Activated CD8-positive, alpha-beta memory T cell treated with anti-CD3 and anti-CD28 coated beads for 36 hours (primary cell): ENCODE results near the gene NXN. TPM values are rescaled to one million over a fixed set of nuclear protein-coding genes. Genes with fewer than 3 reads are reported as not detected.
"Not testable (repeated sequence)": the region's sequence is repeated elsewhere in the genome, so short reads cannot be mapped to it uniquely, and the experiment has no call there.

ENCODE experiments used
- CTCF ChIA-PET: fragments of 350-600 bp; sonication (Branson Sonifier 250); formaldehyde crosslinking; loops from one replicate; lab custom pipeline; 2021; ENCODE audit warnings: antibody characterized with exemption; lab: Charles Lee
- POLR2A ChIA-PET: fragments of 350-600 bp; sonication (Branson Sonifier 250); formaldehyde crosslinking; loops from one replicate; lab custom pipeline; 2021; ENCODE audit warnings: antibody characterized with exemption; lab: Charles Lee
- total RNA-seq, 2 experiments: library from RNA; stranded (reverse); gene quantifications; one replicate each; pipeline ENCODE4 v1.2.3, GENCODE V29; 2021

NXN gene
- total RNA-seq, 2 experiments from 2014 or later: 0.13 to 0.25 TPM

DNA sequence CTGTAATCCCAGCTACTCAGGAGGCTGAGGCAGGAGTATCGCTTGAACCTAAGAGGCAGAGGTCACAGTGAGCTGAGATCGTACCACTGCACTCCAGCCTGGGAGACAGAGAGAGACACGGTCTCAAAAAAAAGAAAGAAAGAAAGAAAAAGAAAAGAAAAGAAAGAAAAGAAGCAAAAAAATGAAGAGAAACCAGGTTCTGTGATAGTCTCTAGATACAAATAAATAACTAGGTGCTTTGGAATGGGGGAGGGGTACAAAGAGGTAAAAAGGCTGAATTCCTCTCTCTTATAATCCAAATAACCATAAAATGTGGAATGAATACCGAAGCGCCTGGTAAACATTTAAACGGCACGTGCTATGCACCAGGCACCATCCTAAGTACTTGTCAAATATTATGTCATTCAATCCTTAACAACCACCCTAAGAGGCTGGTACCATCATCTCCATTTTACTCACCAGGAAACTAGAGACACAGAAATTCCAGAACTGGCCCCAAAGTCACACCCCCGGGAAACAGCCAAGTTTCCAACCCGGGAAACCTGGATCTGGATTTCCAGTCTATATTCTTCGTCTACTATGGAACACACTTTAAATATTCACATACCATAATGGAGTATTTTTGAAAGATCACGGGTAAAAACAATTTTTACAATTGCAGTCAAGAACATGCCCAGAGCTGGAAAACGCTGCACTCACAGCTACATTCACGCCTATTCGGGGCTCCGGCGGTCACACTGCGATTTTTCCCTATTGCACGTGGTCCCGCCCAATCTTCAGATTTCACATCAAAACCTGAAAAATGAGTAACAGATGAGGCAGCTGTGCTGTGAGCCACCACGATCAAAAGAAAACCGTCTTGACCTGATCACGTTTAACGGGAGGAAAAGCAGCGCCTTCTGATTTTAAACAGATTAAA lies 10.5 kb downstream of the NXN start:
- ChIA-PET CTCF (no interaction called here), POLR2A (no interaction called here)

GRCh38 chr17:967122-967521 lies 12.5 kb downstream of the NXN start:
- POLR2A ChIA-PET: no interaction called here
- CTCF ChIA-PET: no interaction called here

DNA sequence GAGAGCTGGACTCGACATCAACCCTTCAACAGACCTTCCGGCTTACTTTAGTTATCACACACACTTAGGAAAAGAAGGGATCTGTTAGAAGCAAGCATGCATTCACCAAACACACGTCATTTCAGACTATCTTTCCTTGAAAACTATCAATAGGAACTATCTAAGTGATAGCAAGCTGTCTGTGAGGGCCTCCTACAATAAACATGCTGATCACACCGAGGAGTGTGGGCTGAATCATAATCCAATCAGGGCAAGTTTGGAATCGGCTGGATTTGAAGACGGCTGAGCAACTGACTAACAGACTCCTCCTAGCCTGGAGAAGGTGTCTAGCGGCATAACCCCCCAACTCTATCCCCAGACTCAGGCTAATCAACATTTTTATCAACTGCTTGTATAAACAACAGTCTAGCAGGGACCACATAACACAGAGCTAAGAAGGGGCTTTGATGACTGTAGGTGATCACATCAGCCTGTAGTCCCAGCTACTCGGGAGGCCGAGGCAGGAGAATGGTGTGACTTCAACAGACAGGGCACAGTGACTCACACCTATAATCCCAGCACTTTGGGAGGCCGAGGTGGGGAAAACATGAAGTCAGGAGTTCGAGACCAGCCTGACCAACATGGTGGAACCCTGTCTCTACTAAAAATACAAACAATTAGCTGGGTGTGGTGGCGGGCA lies 14.1 kb downstream of the NXN start:
- ChIA-PET POLR2A (no interaction called here), CTCF (no interaction called here)

DNA sequence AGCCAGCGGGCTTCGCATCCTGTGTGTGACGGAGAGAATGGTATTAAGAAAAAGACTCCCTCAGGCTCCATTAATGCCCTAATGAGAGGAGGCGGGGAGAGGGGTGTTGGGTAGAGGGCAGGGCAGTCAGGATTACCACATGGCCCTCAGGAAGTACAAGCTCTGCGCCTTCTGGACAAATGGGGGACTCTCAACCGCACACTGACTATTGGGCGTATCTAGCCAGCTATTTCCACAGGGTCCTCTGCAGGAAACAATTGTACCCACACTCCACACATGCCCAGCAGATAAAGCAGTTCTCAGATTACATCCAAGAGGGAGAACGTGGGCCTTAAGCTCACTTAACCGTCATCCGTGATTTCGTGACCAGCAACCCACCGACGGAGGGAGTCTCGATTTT lies 14.7 kb downstream of the NXN start:
- CTCF ChIA-PET: no interaction called here
- POLR2A ChIA-PET: no interaction called here

- POLR2A ChIA-PET: no interaction called here
- CTCF ChIA-PET: no interaction called here
Measured at GRCh38 chr17:962670-963069, 16.9 kb downstream of the NXN start.

- POLR2A ChIA-PET: no interaction called here
- CTCF ChIA-PET: no interaction called here
Measured at GRCh38 chr17:962166-962565, 17.4 kb downstream of the NXN start.

DNA sequence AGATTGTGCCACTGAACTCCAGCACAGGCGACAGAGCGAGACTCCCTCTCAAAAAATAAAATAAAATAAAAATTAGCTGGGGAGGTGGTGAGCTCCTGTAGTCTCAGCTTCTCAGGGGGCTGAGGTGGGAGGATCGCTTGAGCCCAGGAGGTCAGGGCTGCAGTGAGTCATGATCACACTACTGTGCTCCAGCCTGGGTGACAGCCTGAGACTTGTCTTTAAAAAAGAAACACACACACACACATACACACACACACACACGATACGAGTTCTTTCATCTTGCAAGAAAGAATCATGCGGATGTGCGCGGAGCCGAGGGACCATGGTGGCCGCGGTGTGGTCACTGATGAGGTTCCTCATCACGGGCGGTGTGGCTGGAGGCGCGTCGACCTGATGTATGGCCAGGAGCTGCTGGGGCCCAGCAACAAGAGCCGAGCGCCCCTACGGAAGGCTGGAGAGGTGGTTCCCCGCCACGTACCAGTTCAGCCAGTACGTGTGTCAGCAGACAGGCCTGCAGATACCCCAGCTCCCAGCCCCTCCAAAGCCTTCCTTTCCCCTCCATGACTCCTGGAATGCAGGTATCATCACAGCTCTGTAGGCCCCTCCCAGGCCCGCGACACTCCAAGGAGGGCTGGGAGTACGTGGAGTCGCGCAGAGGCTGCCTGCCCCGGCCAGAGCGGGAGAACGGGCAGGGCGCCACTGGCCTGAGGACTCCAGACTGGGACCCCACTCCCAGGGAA lies 20.7 kb downstream of the NXN start:
- CTCF ChIA-PET: no interaction called here

DNA sequence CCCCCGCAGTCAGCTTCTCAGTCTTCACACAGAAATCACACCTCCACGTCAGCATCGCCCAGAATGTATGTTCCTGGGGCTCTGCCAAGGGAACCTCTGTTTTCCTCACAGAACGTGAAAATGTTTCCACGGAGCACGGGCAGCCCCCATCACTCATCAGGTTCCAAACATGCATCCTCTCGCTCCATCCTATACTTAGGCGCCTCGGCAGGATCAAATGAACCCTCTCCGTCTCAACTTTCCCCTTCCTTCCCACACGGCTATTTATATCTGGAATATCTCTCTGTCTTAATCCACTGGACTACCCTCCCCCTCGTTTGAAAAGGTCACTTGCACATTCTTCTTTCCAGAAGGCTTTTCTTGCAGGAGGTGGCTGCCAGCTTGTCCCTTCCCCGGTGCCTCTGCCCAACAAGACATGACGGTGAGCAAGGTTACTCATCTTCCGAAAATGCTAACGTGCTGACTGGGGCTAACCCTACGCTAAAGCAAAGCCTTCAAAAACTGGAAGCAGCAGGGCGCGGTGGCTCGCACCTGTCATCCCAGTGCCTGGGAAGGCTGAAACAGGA lies 21.6 kb downstream of the NXN start:
- ChIA-PET CTCF (interaction anchor here (0.8 kb wide), 1 partner anchor 75 kb away, joined by 4 read pairs; no protein-coding TSS in a partner anchor), POLR2A (no interaction called here)

More for the DNA sequence above, 20.7 kb downstream of the NXN start:
- POLR2A ChIA-PET: no interaction called here

DNA sequence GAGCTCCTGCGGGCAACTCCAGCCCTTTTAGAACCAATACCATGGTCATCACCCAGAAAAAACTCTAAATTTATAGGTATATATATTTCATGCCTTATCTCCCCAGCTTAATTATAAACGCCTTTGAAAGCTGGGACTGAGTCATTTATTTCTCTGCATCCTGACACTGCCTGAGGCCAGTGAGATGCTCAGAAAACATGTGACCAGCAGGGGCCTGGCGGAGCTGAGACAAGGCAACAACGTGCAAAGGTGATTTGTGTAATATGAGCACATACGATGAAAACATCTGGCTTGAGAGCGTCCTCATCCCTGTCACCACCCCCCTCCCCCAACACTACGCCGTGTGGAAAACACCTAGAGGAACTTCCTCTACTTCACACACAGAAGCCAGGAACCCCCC lies 22.7 kb downstream of the NXN start:
- ChIA-PET CTCF (no interaction called here), POLR2A (no interaction called here)

GRCh38 chr17:954431-955164 lies 25.0 kb downstream of the NXN start:
- CTCF ChIA-PET: no interaction called here

GRCh38 chr17:953767-954166 lies 25.8 kb downstream of the NXN start:
- CTCF ChIA-PET: no interaction called here
- POLR2A ChIA-PET: no interaction called here

More at GRCh38 chr17:954431-955164, 25.0 kb downstream of the NXN start:
- POLR2A ChIA-PET: no interaction called here

DNA sequence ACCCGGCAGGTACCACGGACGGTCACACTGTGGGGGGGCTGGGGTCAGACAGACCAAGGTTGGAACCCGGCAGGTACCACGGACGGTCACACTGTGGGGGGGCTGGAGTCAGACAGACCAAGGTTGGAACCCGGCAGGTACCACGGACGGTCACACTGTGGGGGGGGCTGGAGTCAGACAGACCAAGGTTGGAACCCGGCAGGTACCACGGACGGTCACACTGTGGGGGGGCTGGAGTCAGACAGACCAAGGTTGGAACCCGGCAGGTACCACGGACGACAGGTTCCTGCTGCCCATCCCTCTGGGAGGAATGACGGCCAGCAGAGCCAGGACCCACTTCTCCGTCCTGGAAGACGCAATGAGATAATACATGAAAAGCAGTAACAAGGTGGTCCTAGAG lies 27.0 kb downstream of the NXN start:
- CTCF ChIA-PET, POLR2A ChIA-PET: not testable (repeated sequence)

DNA sequence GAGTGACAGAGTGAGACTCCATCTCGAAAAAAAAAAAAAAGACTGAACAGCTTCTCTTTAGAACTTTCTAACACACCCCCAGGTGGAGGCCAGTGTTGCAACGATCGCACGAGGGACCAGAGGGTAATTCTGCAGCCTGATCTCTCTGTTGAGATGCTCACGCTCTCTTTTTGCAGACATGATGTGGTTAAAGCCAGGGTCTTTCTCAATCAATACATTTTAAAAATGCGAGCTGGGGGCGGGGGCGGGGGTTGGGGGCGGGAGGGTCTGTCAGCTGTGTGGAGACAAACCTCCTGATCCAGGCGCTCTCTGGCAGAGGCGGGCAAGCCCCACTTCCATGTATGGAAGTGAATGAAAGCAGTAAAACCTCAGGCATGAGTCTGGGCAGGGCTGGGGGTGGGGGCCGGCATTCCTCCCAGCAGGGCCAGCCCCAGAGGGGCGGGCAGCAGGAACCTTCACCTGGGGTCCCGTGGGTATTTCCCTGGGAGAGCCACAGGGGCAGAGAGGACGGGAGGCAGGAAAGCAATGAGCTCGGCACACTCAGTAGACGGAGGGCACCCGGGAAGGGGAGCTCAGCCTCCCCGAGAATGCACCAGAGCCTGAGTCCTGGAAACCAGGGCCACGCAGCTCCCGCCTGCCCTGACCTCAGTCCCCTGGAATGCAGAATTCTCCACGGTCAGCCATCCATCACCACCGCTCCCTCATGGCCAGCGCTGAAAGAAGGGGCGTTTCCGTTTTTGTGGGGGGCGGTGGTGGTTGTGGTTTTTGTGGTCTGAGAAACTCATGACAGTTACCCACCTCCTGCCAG lies 28.0 kb downstream of the NXN start:
- ChIA-PET CTCF (no interaction called here), POLR2A (no interaction called here)

DNA sequence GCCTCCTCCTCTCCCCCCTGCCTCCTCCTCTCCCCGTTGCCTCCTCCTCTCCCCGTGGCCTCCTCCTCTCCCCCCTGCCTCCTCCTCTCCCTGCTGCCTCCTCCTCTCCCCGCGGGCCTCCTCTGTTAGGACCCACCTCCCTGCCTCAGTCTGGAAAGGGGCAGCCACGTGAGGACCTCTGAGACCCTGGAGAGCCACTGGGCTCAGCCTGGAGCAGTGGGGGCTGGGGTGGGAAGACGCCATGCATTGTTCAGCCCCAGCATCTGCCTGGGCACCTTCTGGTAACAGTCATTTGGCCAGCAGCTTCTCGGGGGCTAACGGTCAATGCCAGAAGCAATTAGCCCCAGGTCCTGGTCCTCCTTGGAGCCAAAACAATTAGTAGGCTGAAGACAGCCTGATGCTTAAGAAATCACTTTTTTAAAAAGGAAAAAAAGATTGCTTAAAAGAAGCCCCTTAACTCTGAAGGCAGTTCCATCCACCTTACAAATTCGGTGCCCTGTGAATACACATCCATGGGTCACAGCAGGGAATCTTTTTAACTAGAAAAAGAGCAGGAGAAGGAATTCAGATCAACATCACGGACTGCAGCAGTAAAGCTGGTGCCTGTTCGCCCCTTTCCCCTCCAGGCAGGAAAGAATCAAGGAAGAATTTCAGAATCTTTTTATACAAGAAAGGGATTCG lies 29.8 kb downstream of the NXN start:
- POLR2A ChIA-PET: no interaction called here
- CTCF ChIA-PET: no interaction called here

- CTCF ChIA-PET: interaction anchor here (0.6 kb wide), 1 partner anchor 135 kb away, joined by 4 read pairs; no protein-coding TSS in a partner anchor
- POLR2A ChIA-PET: interaction anchor here (0.7 kb wide), 1 partner anchor 486 kb away, joined by 9 read pairs; no protein-coding TSS in a partner anchor
Measured at GRCh38 chr17:948284-948852, 31.2 kb downstream of the NXN start.

- ChIA-PET POLR2A (no interaction called here), CTCF (no interaction called here)
Measured at GRCh38 chr17:946510-947236, 32.9 kb downstream of the NXN start.

DNA sequence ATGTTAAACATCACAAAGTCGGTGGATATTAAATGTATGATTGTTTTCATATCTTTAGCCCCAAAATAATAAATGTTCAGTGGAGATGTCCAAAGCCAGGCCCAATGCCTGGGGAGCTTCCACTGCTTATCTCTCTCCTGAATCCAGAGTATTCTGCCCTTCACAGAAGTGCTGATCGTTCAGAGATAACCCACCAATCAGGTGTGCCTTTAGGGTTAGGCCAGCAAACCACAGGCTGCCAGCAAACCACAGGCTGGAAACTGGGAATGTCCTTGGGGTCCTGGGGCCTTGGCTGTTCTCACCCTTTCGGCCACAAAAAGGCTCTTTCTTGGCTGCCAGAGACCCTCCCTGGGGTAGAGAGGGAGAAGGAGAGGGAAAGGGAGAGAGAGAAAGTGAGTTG lies 33.9 kb downstream of the NXN start:
- ChIA-PET POLR2A (no interaction called here), CTCF (no interaction called here)
